Liver (tissue), 3 donors: ENCODE results near the gene SPDEF.

Source experiments
- EGR1 ChIP-seq, 2 donors: IDR thresholded peaks; 2 replicates each; pipeline ENCODE4 v1.6.1; 2016 to 2018; ENCODE audit warnings: antibody characterized with exemption in 2 of 2, low read depth in 2 of 2
- FOXA1 ChIP-seq: IDR thresholded peaks from 2 replicates; pipeline ENCODE4 v1.6.1; 2016; ENCODE audit warnings: antibody characterized with exemption
- GABPA ChIP-seq, 2 donors: IDR thresholded peaks in 1 of 2; conservative IDR thresholded peaks in 1 of 2; 2 replicates each; pipeline ENCODE4 v1.6.1; 2016; ENCODE audit warnings: antibody characterized with exemption in 2 of 2, mild to moderate bottlenecking in 1 of 2, moderate library complexity in 1 of 2
- HNF4A ChIP-seq, 2 donors: conservative IDR thresholded peaks; 2 replicates each; pipeline ENCODE4 v1.6.1; 2016; ENCODE audit warnings: antibody characterized with exemption in 2 of 2, mild to moderate bottlenecking in 2 of 2
- JUND ChIP-seq, 2 donors: IDR thresholded peaks; 2 replicates each; pipeline ENCODE4 v1.6.1; 2016; ENCODE audit warnings: antibody characterized with exemption in 2 of 2
- NR2F2 ChIP-seq: IDR thresholded peaks from 2 replicates; pipeline ENCODE4 v1.6.1; 2016; ENCODE audit warnings: antibody characterized with exemption
- SP1 ChIP-seq: IDR thresholded peaks from 2 replicates; pipeline ENCODE4 v1.6.1; 2018; ENCODE audit warnings: antibody characterized with exemption, mild to moderate bottlenecking
- TAF1 ChIP-seq: conservative IDR thresholded peaks from 2 replicates; pipeline ENCODE4 v1.6.1; 2016; ENCODE audit warnings: antibody characterized with exemption, mild to moderate bottlenecking
- YY1 ChIP-seq: IDR thresholded peaks from 2 replicates; pipeline ENCODE4 v1.6.1; 2016; ENCODE audit warnings: antibody characterized with exemption, mild to moderate bottlenecking
- TF ChIP-seq, protein P1 (sequence below): fragments of 150-350 bp; IDR thresholded peaks from 2 replicates; pipeline ENCODE4 v1.5.1; 2017; ENCODE audit warnings: improper control_type of control experiment, low read depth, low read length; ENCODE audit not compliant: missing input control
- TF ChIP-seq, protein P2 (sequence below): IDR thresholded peaks from 2 replicates; pipeline ENCODE4 v1.6.1; 2016; ENCODE audit warnings: antibody characterized with exemption, mild to moderate bottlenecking
- TF ChIP-seq, protein P3 (sequence below): IDR thresholded peaks from 2 replicates; pipeline ENCODE4 v1.6.1; 2016; ENCODE audit warnings: antibody characterized with exemption
- TF ChIP-seq, protein P4 (sequence below): IDR thresholded peaks from 2 replicates; pipeline ENCODE4 v1.6.1; 2016; ENCODE audit warnings: antibody characterized with exemption
- donor health status: healthy.
- donor health status: healthy.

DNA sequence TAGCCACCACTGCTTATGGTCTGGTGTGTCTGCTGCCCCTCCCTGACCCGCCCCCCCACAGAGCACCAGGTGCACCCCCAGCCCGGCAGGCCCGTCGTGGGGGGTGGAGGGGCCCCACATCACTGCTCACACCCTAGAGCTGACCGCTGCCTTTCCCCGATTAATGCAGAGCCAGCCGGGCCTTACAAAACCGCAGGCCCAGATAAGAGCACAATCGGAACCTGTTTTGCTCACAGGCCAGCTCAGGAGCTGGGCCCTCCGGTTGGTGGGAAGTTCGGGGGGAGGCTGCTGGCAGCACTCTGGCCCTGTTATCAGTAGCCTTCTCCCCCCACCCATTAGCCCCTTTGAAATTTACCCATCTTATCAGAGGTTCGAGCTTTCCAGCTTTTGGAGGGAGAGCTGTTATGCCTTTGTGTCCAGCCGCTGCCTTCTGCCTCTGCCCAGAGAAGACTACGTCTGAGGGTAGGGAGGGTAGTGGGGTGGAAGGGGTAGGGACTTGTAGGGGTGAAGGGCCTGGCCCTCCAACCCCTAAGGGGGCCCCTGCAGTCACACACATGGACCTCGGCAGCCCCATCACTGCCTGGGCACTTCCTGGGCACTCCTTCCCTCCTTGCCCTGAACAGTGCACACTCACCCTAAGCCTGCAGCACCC is 6.9 kb upstream of the SPDEF start:
- TF ChIP-seq TAF1 (no peak), GABPA (IDR thresholded peaks at IDR 0.05 in 1 of 2, conservative IDR thresholded peaks at IDR 0.05 in 1 of 2) (no peak), SP1 (no peak), NR2F2 (no peak), YY1 (no peak), JUND (IDR thresholded peaks at IDR 0.05) (no peak), HNF4A (conservative IDR thresholded peaks at IDR 0.05) (no peak), EGR1 (IDR thresholded peaks at IDR 0.05; ENCODE audit: low read depth in 2 of 2) (no peak), FOXA1 (no peak)
- TF ChIP-seq, protein P1, sequence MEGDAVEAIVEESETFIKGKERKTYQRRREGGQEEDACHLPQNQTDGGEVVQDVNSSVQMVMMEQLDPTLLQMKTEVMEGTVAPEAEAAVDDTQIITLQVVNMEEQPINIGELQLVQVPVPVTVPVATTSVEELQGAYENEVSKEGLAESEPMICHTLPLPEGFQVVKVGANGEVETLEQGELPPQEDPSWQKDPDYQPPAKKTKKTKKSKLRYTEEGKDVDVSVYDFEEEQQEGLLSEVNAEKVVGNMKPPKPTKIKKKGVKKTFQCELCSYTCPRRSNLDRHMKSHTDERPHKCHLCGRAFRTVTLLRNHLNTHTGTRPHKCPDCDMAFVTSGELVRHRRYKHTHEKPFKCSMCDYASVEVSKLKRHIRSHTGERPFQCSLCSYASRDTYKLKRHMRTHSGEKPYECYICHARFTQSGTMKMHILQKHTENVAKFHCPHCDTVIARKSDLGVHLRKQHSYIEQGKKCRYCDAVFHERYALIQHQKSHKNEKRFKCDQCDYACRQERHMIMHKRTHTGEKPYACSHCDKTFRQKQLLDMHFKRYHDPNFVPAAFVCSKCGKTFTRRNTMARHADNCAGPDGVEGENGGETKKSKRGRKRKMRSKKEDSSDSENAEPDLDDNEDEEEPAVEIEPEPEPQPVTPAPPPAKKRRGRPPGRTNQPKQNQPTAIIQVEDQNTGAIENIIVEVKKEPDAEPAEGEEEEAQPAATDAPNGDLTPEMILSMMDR: no peak
- TF ChIP-seq, protein P2, sequence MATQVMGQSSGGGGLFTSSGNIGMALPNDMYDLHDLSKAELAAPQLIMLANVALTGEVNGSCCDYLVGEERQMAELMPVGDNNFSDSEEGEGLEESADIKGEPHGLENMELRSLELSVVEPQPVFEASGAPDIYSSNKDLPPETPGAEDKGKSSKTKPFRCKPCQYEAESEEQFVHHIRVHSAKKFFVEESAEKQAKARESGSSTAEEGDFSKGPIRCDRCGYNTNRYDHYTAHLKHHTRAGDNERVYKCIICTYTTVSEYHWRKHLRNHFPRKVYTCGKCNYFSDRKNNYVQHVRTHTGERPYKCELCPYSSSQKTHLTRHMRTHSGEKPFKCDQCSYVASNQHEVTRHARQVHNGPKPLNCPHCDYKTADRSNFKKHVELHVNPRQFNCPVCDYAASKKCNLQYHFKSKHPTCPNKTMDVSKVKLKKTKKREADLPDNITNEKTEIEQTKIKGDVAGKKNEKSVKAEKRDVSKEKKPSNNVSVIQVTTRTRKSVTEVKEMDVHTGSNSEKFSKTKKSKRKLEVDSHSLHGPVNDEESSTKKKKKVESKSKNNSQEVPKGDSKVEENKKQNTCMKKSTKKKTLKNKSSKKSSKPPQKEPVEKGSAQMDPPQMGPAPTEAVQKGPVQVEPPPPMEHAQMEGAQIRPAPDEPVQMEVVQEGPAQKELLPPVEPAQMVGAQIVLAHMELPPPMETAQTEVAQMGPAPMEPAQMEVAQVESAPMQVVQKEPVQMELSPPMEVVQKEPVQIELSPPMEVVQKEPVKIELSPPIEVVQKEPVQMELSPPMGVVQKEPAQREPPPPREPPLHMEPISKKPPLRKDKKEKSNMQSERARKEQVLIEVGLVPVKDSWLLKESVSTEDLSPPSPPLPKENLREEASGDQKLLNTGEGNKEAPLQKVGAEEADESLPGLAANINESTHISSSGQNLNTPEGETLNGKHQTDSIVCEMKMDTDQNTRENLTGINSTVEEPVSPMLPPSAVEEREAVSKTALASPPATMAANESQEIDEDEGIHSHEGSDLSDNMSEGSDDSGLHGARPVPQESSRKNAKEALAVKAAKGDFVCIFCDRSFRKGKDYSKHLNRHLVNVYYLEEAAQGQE: no peak
- TF ChIP-seq, protein P3, sequence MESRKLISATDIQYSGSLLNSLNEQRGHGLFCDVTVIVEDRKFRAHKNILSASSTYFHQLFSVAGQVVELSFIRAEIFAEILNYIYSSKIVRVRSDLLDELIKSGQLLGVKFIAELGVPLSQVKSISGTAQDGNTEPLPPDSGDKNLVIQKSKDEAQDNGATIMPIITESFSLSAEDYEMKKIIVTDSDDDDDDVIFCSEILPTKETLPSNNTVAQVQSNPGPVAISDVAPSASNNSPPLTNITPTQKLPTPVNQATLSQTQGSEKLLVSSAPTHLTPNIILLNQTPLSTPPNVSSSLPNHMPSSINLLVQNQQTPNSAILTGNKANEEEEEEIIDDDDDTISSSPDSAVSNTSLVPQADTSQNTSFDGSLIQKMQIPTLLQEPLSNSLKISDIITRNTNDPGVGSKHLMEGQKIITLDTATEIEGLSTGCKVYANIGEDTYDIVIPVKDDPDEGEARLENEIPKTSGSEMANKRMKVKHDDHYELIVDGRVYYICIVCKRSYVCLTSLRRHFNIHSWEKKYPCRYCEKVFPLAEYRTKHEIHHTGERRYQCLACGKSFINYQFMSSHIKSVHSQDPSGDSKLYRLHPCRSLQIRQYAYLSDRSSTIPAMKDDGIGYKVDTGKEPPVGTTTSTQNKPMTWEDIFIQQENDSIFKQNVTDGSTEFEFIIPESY: no peak
- TF ChIP-seq, protein P4, sequence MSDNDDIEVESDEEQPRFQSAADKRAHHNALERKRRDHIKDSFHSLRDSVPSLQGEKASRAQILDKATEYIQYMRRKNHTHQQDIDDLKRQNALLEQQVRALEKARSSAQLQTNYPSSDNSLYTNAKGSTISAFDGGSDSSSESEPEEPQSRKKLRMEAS: no peak
